ENCODE results near the gene HMGN1.
A peak's percentile ranks its signal among the peaks of the same experiment; 100 is the strongest.

The HMGN1 gene

DNA sequence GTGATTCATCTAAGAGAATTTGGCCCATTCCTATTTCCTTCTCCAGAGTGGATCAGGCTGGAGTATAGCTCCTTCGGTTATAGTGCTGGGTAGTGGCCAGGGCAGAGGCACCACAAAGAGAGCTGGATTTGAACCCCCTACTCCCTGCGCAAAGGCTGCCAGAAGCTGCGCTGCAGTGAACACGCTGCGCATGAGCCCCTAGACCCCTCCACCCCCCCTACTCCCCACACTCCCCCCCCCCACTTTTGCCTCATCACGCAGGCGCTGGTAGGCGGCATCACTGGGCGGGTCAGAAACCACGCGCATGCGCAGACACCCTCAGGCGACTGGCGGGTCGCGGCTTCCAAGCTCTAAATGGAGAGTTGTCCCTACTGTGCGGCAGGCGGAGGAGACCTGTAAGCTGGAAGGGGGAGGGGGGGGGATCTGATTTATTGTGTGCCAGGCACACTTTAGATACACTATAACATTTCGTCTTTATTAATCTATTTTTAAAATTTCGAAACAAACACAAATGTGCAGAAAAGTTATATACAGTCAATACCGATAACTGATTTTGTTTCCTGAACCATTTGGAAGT lies 38.7 kb upstream of the HMGN1 start:
- Histone ChIP-seq H3K27ac (ENCODE audit: low read depth, low read length, poor library complexity, severe bottlenecking) (peak overlapping the region; percentile 77), H4K20me1 (ENCODE audit: insufficient read depth, low read length) (no peaks in the 10 kb centered on the region), H3K4me3 (ENCODE audit: low read depth, low read length, poor library complexity, severe bottlenecking) (peak overlapping the region; percentile 73), H3F3A (ENCODE audit: insufficient read depth, low read length) (0 out of 2 replicates have a peak, but pooled peaks cover 9% of the 10 kb centered on the region), H3K9me3 (ENCODE audit: low read length) (no peaks in the 10 kb centered on the region), H2AFZ (ENCODE audit: low read length) (peak overlapping the region; percentile 78), H3K27me3 (ENCODE audit: insufficient read depth, low read length) (no peaks in the 10 kb centered on the region), H3K79me2 (ENCODE audit: insufficient read depth, low read length) (peaks cover 16% of the 10 kb centered on the region; the same call in 1 of the 2 replicates), H3K36me3 (ENCODE audit: insufficient read depth, low read length) (peaks cover 20% of the 10 kb centered on the region), H3K4me2 (ENCODE audit: low read length) (peak overlapping the region; percentile 81), H3K9ac (ENCODE audit: low read length) (peak overlapping the region; percentile 70), H3K4me1 (ENCODE audit: insufficient read depth, low read length, severe bottlenecking) (peaks cover 45% of the 10 kb centered on the region), H3K9me2 (ENCODE audit: low read depth, low read length) (no peaks in the 10 kb centered on the region)
- TF ChIP-seq, protein P1, sequence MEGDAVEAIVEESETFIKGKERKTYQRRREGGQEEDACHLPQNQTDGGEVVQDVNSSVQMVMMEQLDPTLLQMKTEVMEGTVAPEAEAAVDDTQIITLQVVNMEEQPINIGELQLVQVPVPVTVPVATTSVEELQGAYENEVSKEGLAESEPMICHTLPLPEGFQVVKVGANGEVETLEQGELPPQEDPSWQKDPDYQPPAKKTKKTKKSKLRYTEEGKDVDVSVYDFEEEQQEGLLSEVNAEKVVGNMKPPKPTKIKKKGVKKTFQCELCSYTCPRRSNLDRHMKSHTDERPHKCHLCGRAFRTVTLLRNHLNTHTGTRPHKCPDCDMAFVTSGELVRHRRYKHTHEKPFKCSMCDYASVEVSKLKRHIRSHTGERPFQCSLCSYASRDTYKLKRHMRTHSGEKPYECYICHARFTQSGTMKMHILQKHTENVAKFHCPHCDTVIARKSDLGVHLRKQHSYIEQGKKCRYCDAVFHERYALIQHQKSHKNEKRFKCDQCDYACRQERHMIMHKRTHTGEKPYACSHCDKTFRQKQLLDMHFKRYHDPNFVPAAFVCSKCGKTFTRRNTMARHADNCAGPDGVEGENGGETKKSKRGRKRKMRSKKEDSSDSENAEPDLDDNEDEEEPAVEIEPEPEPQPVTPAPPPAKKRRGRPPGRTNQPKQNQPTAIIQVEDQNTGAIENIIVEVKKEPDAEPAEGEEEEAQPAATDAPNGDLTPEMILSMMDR (IDR thresholded peaks at IDR 0.05; ENCODE audit: low read length) = no peak
- TF ChIP-seq EZH2 (IDR thresholded peaks at IDR 0.05; ENCODE audit: borderline replicate concordance, low read length) = no peak

DNA sequence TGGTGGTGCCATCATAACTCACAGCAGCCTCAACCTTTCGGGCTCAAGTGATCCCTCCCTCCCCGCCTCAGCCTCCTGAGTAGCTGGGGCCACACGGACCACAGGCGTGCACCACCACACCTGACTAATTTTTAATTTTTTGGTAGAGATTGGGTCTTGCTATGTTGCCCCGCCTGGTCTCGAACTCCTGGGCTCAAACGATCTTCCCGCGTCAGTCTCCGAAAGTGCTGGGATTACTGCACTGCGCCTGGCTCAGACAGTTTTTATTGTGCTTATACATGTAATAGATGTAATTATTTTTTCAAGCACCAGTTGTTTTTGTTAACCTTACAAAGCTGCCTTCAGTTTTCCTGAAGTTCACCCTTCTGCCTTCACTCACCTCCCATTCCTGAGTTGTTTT lies 38.0 kb upstream of the HMGN1 start:
- H3K4me1 ChIP-seq (ENCODE audit: insufficient read depth, low read length, severe bottlenecking) = peaks cover 45% of the 10 kb centered on the region
- peak overlapping the region; percentile 60 for H3K9ac ChIP-seq (ENCODE audit: low read length)
- H2AFZ ChIP-seq (ENCODE audit: low read length) = peak overlapping the region; percentile 78; the same call in 1 of the 2 replicates
- H3F3A ChIP-seq (ENCODE audit: insufficient read depth, low read length) = 0 out of 2 replicates have a peak, but pooled peaks cover 9% of the 10 kb centered on the region
- peaks cover 16% of the 10 kb centered on the region; the same call in 1 of the 2 replicates for H3K79me2 ChIP-seq (ENCODE audit: insufficient read depth, low read length)
- H3K9me2 ChIP-seq (ENCODE audit: low read depth, low read length) = no peaks in the 10 kb centered on the region
- H3K27me3 ChIP-seq (ENCODE audit: insufficient read depth, low read length) = no peaks in the 10 kb centered on the region
- H3K36me3 ChIP-seq (ENCODE audit: insufficient read depth, low read length) = peaks cover 14% of the 10 kb centered on the region; the same call in 1 of the 2 replicates
- no peaks in the 10 kb centered on the region for H4K20me1 ChIP-seq (ENCODE audit: insufficient read depth, low read length)
- H3K4me3 ChIP-seq (ENCODE audit: low read depth, low read length, poor library complexity, severe bottlenecking) = peak overlapping the region; percentile 73
- H3K9me3 ChIP-seq (ENCODE audit: low read length) = no peaks in the 10 kb centered on the region
- H3K4me2 ChIP-seq (ENCODE audit: low read length) = peak overlapping the region; percentile 81
- TF ChIP-seq, protein P1 (IDR thresholded peaks at IDR 0.05; ENCODE audit: low read length) = no peak
- no peak for TF ChIP-seq EZH2 (IDR thresholded peaks at IDR 0.05; ENCODE audit: borderline replicate concordance, low read length)
- peak overlapping the region; percentile 75 for H3K27ac ChIP-seq (ENCODE audit: low read depth, low read length, poor library complexity, severe bottlenecking)

DNA sequence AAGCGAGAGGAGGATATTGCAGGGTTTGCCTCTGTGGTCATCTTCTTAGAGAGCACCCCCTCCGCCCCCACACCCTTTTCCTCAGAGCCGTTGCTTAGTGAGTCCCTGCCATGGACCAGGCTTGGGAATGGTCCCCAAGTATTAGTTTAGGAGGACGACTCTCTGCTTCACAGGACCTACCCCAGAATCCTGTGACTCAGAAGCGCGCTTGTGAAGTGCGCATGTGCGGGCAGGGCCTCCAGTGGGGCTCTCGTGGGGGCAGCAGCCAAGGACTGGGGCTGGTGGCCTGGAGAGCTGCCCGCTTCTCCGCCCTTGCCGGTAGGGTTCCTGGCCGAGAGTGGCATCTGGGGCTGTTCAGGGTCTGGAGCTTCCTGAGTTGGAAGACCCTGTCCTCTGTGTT lies 37.3 kb upstream of the HMGN1 start:
- TF ChIP-seq, protein P1 (IDR thresholded peaks at IDR 0.05; ENCODE audit: low read length) = no peak
- no peak for TF ChIP-seq EZH2 (IDR thresholded peaks at IDR 0.05; ENCODE audit: borderline replicate concordance, low read length)
- H3K4me2 ChIP-seq (ENCODE audit: low read length) = peak overlapping the region; percentile 81
- peaks cover 16% of the 10 kb centered on the region; the same call in 1 of the 2 replicates for H3K79me2 ChIP-seq (ENCODE audit: insufficient read depth, low read length)
- H4K20me1 ChIP-seq (ENCODE audit: insufficient read depth, low read length) = no peaks in the 10 kb centered on the region
- H3K9me3 ChIP-seq (ENCODE audit: low read length) = no peaks in the 10 kb centered on the region
- H3K9me2 ChIP-seq (ENCODE audit: low read depth, low read length) = no peaks in the 10 kb centered on the region
- H3F3A ChIP-seq (ENCODE audit: insufficient read depth, low read length) = 0 out of 2 replicates have a peak, but pooled peaks cover 9% of the 10 kb centered on the region
- H3K36me3 ChIP-seq (ENCODE audit: insufficient read depth, low read length) = peaks cover 9% of the 10 kb centered on the region; the same call in 1 of the 2 replicates
- peak overlapping the region; percentile 62 for H3K9ac ChIP-seq (ENCODE audit: low read length)
- H3K27ac ChIP-seq (ENCODE audit: low read depth, low read length, poor library complexity, severe bottlenecking) = peak overlapping the region; percentile 75
- peaks cover 48% of the 10 kb centered on the region for H3K4me1 ChIP-seq (ENCODE audit: insufficient read depth, low read length, severe bottlenecking)
- H3K27me3 ChIP-seq (ENCODE audit: insufficient read depth, low read length) = no peaks in the 10 kb centered on the region
- peak overlapping the region; percentile 49 for H3K4me3 ChIP-seq (ENCODE audit: low read depth, low read length, poor library complexity, severe bottlenecking)
- no peak overlapping the region for H2AFZ ChIP-seq (ENCODE audit: low read length)
